SU-DHL-6 (cell line): ENCODE measurements around the gene MAP2K4.
A peak's percentile ranks its signal among the peaks of the same experiment; 100 is the strongest.

ENCODE experiments used
- H2AFZ ChIP-seq: fragments of 200-600 bp; sonication (generic); 2 replicates; pipeline ENCODE4 v1.6.1; 2014; ENCODE audit warnings: low read depth, mild to moderate bottlenecking, moderate library complexity, mixed read lengths, antibody characterized with exemption, low read length; ENCODE audit not compliant: severe bottlenecking
- H3F3A ChIP-seq: fragments of 200-600 bp; shearing (Covaris generic); 2 replicates; pipeline ENCODE4 v1.6.0; 2016; ENCODE audit warnings: antibody characterized with exemption, mild to moderate bottlenecking; ENCODE audit not compliant: insufficient read depth
- H3K27ac ChIP-seq: fragments of 200-600 bp; sonication (generic); 2 replicates; pipeline ENCODE4 v1.5.1; 2016; ENCODE audit warnings: low read depth, mild to moderate bottlenecking, low read length, moderate library complexity, mixed read lengths
- H3K27me3 ChIP-seq: fragments of 200-600 bp; sonication (generic), shearing (Covaris generic); 2 replicates; pipeline ENCODE4 v1.6.0; 2014; ENCODE audit warnings: mild to moderate bottlenecking, low read length
- H3K36me3 ChIP-seq: fragments of 200-600 bp; sonication (generic); 2 replicates; pipeline ENCODE4 v1.6.1; 2014; ENCODE audit warnings: mild to moderate bottlenecking, low read length, mixed read lengths
- H3K4me2 ChIP-seq: fragments of 300-600, 200-600 bp; shearing (Covaris generic), sonication (generic); 2 replicates; pipeline ENCODE4 v1.6.0; 2014; ENCODE audit warnings: low read length, low read depth, mild to moderate bottlenecking; ENCODE audit not compliant: poor library complexity, severe bottlenecking
- H3K4me3 ChIP-seq: fragments of 200-600 bp; sonication (generic); 2 replicates; pipeline ENCODE4 v1.5.1; 2014; ENCODE audit warnings: antibody characterized with exemption, low read length, mild to moderate bottlenecking, mixed read lengths; ENCODE audit not compliant: insufficient read depth, poor library complexity, severe bottlenecking
- H3K79me2 ChIP-seq: fragments of 200-600 bp; sonication (generic); 2 replicates; pipeline ENCODE4 v1.6.1; 2014; ENCODE audit warnings: mild to moderate bottlenecking, low read length, moderate library complexity; ENCODE audit not compliant: insufficient read depth
- H3K9ac ChIP-seq: fragments of 200-600 bp; sonication (generic); 2 replicates; pipeline ENCODE4 v1.7.0; 2014; ENCODE audit warnings: mild to moderate bottlenecking, low read length
- H3K9me2 ChIP-seq: fragments of 200-600 bp; sonication (generic); replicated peaks from 2 replicates; pipeline ENCODE4 v1.6.1; 2014; ENCODE audit warnings: low read length; ENCODE audit not compliant: insufficient read depth
- H3K9me3 ChIP-seq: fragments of 200-600 bp; sonication (generic); 2 replicates; pipeline ENCODE4 v1.6.1; 2014; ENCODE audit warnings: low read length, mixed read lengths; ENCODE audit not compliant: insufficient read depth
- H4K20me1 ChIP-seq: fragments of 200-600 bp; sonication (generic); 2 replicates; pipeline ENCODE4 v1.6.1; 2014; ENCODE audit warnings: low read depth, mild to moderate bottlenecking, antibody characterized with exemption, low read length, moderate library complexity, mixed read lengths
- EZH2phosphoT487 ChIP-seq: fragments of 200-600 bp; sonication (generic), shearing (Covaris generic); conservative IDR thresholded peaks from 2 replicates; pipeline ENCODE4 v1.6.1; 2018; ENCODE audit warnings: mild to moderate bottlenecking, antibody characterized with exemption, low read length, moderate library complexity, mixed read lengths
- TF ChIP-seq, protein P1 (sequence below): fragments of 200-600 bp; sonication (generic); IDR thresholded peaks from one replicate; pipeline ENCODE4 v1.5.1; 2017; ENCODE audit warnings: antibody characterized with exemption, mild to moderate bottlenecking, low read length, moderate library complexity; ENCODE audit not compliant: insufficient read depth, poor library complexity, severe bottlenecking

MAP2K4 gene

DNA sequence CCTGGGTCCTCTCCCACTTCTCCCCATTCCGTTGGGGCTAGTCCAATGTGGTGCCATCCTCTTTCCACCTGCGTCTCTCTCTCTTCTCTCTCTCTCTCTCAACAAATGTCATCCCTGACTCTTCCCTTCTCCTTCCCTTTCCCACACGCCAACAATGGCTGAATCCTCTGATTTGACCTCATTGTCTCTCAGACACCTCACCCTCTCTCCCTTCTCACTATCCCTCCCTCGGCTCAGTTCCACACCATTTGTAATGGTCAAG is 22.8 kb upstream of the MAP2K4 start:
- Histone ChIP-seq H3K9me2 (no peaks in the 10 kb centered on the region), H3K36me3 (no peaks in the 10 kb centered on the region), H3K79me2 (peaks cover 4% of the 10 kb centered on the region; the same call in 1 of the 2 replicates), H3K9ac (peak overlapping the region; percentile 88), H3K27ac (no peak overlapping the region), H3K27me3 (no peaks in the 10 kb centered on the region), H4K20me1 (no peaks in the 10 kb centered on the region), H3F3A (no peaks in the 10 kb centered on the region), H3K4me3 (peak overlapping the region; percentile 56), H2AFZ (peak overlapping the region; percentile 85), H3K4me2 (peak overlapping the region; percentile 73), H3K9me3 (no peaks in the 10 kb centered on the region)
- TF ChIP-seq EZH2phosphoT487: no peak
- TF ChIP-seq, protein P1, sequence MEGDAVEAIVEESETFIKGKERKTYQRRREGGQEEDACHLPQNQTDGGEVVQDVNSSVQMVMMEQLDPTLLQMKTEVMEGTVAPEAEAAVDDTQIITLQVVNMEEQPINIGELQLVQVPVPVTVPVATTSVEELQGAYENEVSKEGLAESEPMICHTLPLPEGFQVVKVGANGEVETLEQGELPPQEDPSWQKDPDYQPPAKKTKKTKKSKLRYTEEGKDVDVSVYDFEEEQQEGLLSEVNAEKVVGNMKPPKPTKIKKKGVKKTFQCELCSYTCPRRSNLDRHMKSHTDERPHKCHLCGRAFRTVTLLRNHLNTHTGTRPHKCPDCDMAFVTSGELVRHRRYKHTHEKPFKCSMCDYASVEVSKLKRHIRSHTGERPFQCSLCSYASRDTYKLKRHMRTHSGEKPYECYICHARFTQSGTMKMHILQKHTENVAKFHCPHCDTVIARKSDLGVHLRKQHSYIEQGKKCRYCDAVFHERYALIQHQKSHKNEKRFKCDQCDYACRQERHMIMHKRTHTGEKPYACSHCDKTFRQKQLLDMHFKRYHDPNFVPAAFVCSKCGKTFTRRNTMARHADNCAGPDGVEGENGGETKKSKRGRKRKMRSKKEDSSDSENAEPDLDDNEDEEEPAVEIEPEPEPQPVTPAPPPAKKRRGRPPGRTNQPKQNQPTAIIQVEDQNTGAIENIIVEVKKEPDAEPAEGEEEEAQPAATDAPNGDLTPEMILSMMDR: no peak

DNA sequence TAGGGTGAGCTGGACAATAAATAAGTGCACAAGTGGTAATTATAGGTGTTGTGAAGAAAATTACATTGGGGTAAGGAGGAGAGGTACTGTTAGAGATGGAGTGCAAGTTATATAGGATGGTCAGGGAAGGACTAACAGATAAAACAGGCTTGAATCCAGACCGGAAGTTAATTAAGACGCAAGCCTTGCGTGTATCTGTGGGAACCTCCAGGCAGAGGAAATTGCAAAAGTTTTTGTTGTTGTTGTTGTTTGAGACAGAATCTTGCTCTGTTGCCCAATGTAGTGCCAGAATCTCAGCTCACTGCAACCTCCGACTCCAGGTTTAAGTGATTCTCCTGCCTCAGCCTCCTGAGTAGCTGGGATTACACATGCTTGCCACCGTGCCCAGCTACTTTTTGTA is 21.0 kb upstream of the MAP2K4 start:
- H3K4me3 ChIP-seq: no peak overlapping the region
- no peak overlapping the region for H3K27ac ChIP-seq
- TF ChIP-seq EZH2phosphoT487: no peak
- TF ChIP-seq, protein P1: no peak
- no peaks in the 10 kb centered on the region for H3K9me2 ChIP-seq
- peaks cover 4% of the 10 kb centered on the region; the same call in 1 of the 2 replicates for H3K79me2 ChIP-seq
- no peaks in the 10 kb centered on the region for H4K20me1 ChIP-seq
- H3K9me3 ChIP-seq: no peaks in the 10 kb centered on the region
- no peak overlapping the region for H3K4me2 ChIP-seq
- no peak overlapping the region for H2AFZ ChIP-seq
- no peak overlapping the region for H3K9ac ChIP-seq
- no peaks in the 10 kb centered on the region for H3K27me3 ChIP-seq
- no peaks in the 10 kb centered on the region for H3F3A ChIP-seq
- H3K36me3 ChIP-seq: no peaks in the 10 kb centered on the region

DNA sequence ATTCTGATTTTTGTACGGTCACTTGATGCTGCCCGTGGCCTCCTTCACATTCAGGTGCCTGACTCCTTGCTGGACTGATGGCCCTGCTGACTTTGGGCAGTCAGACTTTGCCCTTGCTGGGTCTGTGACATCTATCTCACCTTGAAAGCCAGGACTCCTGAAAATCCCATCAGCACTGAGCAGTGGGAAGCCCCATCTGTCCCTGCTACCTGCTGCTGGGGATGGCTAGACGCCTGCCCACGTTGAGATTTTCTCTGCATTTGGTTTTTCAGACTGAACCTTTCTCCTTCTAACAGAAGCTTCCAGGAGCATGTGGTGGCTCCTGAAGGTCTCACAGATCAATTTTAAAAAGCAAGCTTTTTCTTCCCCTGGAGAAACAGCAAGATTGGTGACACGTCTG is 13.2 kb upstream of the MAP2K4 start:
- Histone ChIP-seq H3K79me2 (no peaks in the 10 kb centered on the region), H3K9me3 (no peaks in the 10 kb centered on the region), H3K9ac (no peak overlapping the region), H3K9me2 (no peaks in the 10 kb centered on the region), H3K4me2 (no peak overlapping the region), H3F3A (no peaks in the 10 kb centered on the region), H3K27me3 (no peaks in the 10 kb centered on the region), H3K36me3 (no peaks in the 10 kb centered on the region), H2AFZ (no peak overlapping the region), H3K4me3 (no peak overlapping the region), H4K20me1 (no peaks in the 10 kb centered on the region), H3K27ac (no peak overlapping the region)
- TF ChIP-seq, protein P1: no peak
- TF ChIP-seq EZH2phosphoT487: no peak
